ENCODE results near the gene INSRR.

Gene INSRR

GRCh38 chr1:156894001-156894400, 35.1 kb upstream of the INSRR start:
- no peak for DNase-seq (ENCODE audit: low read depth)

- no peak for DNase-seq (ENCODE audit: low read depth)
Observed at GRCh38 chr1:156893048-156893953, 34.4 kb upstream of the INSRR start, which contains the start of gene PEAR1. Gene PEAR1 (plus strand): TSS chr1:156893718. CDS start chr1:156903927, 10,209 bp downstream.

DNA sequence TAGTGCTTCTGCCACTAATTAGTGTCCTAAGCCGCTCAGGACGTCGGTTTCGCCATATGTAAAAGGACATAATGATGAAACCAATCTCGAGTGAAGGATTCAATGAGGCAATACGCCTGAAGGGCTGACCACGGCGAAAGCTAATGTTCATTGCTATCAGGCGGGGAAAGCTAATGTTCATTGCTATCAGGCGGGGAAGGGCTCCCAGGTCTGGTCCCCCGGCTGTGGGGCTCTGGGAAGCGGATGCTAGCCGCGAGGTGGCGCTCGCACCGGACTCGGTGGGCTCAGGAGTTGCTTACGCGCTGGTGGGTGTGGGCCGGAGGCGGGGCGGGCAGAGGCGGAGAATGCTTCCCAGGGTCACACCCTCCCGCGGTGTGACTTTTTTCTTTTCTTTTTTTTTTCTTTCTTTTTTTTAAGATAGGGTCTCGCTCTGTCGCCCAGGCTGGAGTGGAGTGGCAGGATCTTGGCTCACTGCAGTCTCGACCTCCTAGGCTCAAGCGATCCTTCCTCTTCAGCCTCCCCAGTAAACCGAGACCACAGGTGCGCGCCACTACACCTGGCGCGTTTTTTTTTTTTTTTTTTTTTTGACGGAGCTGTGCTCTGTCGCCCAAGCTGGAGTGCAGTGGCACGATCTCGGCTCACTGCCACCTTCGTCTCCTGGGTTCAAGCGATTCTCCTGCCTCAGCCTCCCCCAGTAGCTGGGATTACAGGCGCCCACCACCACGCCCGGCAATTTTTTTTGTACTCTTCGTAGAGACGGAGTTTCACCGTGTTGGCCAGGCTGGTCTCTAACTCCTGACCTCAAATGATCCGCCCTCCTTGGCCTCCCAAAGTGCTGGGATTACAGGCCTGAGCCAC, 33.5 kb upstream of the INSRR start:
- no peak for DNase-seq (ENCODE audit: low read depth)

- peak; percentile 50 for DNase-seq (ENCODE audit: low read depth)
Observed at GRCh38 chr1:156889802-156890580, 31.1 kb upstream of the INSRR start.

DNA sequence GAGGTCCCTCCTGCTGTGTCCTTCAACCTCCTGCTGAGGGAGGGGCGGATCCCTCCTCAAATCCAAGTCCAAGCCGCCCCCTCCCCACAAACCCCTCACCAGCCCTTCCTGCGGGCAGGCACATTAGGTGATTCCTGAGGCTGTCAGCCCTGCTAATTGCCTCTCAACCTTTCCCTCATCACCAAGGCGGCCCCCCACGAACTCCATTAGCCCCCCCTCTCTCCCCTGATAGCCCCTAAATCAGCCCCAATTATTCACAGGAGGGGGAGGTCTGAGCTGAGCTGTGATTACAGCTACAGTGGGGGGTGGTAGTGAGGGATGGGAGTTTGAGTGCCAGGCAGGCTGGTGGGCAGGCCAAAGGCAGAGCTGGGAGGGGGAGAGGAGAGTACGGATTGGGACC, 28.8 kb upstream of the INSRR start:
- DNase-seq (ENCODE audit: low read depth) = no peak

GRCh38 chr1:156887317-156887716, 28.4 kb upstream of the INSRR start:
- no peak for DNase-seq (ENCODE audit: low read depth)

DNA sequence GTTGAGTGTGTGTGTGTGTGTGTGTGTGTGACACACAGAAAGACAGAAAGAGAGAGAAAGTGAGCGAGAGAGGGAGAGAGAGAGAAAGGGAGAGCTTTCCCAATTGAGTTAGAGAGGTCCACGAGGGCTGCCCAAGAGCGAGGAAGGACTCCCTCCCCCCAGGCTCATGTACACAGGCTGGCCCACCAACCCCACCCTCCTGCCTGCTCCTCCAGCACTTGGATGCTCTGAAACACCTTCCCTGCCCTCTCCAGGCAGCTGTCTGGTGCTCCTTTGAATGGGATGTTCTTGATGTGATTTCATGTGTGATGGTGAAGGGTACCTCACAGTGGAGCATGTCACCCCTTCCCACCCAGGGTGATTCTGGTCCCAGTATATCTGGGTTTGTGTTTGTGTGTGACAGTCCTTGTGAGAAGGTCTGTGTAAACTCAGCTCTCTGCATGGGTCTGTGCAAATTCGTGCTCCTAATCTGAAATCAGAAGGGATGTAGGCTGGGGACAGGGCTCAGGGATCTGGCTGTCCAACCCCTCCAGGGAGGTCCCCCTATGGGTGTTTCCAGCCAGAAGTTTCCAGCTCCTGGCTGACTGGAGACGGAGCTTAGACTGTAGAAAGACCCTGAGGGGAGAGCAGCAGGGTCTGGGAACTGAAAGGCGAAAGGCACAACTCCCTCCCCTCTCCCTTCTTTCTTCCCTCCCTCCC, 27.8 kb upstream of the INSRR start:
- DNase-seq (ENCODE audit: low read depth) = no peak

DNA sequence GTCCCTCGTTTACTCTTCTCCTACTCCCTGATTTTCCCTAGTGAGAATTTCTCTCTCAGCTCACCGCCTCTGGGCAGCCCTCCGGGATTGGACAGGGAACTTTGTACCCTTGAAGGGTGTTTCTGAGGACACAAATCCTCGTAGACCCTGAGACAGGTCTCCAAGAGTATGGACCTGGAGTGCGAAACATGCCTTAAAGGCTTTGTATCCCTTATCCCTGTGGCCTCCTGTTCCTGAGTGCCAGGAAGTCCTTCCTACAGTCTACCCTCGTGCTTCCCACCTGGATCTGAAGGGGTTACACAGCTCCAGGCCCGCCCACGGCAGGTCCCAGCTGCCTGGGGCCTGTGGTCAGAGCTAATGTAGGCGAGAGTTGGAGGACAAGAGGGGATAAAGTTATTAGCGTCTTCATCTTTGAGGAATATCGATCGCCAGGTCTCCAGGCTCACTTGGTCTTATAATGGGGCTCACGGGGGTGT, 27.0 kb upstream of the INSRR start:
- DNase-seq (ENCODE audit: low read depth) = no peak

DNA sequence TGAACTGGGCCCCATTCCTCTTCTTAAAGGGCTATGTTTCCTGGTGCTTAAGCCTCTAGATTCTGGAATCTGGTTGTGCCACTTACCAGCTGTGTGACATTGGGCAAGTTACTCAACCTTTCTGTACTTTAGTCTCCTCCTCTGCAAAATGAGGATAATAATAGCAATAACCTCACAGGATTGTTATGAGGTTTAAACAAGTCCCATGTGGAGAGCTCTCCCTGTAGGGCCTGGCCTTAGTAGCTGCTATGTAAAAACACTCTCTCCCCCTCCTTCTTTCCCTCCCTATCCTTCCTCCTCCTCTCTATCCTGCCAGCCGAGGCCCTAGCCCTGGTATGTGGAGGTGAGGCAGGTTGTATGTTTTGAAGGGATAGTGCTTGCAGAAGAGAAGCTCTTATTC, 26.4 kb upstream of the INSRR start:
- no peak for DNase-seq (ENCODE audit: low read depth)

DNA sequence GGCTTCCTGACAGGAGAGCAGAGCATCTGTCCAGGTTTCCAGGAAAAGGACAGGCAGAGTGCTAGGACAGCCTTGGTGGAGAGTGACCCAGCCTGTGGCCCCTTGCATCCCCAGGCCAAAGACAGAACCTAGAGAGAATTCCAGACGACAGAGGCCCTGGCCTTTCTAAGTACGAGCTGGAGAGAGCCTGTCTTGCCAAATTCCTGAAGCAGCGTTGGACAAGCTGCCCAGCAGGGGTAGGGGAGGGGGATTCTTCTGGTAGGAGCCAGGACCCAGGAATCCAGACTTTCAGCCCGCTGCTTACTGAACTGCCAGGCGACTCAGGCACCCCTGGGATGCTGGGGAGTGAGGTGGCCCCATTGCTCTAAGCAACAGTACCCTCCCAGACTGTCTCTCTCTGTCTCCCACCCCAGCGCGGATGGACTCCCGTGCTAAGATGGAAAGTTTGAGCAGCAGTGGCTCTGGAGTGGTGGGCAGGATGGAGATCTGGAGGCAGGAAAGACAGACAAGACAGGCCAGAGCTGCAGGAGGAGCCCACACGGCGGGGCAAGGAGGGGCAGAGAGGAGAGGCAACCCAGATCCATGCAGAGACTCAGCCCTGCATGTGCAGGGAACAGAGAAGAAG, 25.8 kb upstream of the INSRR start:
- DNase-seq (ENCODE audit: low read depth) = no peak

GRCh38 chr1:156883919-156884318, 25.0 kb upstream of the INSRR start:
- no peak for DNase-seq (ENCODE audit: low read depth)

- DNase-seq (ENCODE audit: low read depth) = no peak
Observed at GRCh38 chr1:156882543-156882942, 23.6 kb upstream of the INSRR start.

DNA sequence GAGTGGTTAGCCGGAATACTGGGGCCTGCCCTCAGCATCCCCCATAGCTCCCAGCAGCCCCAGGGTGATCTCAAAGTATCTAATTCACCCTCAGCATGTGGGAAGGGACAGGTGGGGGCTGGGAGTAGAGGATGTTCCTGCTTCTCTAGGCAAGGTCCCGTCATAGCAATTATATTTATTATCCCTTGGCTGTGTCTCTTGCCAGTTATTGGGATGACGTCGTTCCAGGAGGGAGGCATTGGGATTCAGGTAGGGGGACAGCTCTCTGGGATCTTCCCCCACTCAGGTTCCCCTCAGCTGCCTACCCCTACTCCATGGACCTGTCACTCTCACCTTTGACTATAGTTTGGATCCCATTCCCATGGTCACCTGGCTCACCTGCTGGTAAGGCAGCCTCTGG, 22.7 kb upstream of the INSRR start:
- DNase-seq (ENCODE audit: low read depth) = no peak

GRCh38 chr1:156881101-156881500, 22.2 kb upstream of the INSRR start:
- DNase-seq (ENCODE audit: low read depth) = no peak

GRCh38 chr1:156880473-156880872, 21.6 kb upstream of the INSRR start:
- DNase-seq (ENCODE audit: low read depth) = no peak

DNA sequence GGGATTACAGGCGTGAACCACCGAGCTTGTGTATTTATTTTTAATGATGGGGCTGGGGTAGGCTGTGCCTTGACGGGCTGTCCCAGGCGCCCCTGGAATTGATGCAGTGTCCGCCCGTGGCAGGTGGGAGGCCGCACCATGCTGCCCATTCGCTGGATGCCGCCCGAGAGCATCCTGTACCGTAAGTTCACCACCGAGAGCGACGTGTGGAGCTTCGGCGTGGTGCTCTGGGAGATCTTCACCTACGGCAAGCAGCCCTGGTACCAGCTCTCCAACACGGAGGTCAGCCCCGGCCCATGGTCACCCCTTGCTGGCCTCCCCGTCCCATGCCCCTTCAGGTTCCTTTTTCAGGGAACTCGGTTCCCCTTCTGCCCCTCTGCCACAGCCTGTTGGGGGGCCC, 21.0 kb upstream of the INSRR start:
- no peak for DNase-seq (ENCODE audit: low read depth)

DNA sequence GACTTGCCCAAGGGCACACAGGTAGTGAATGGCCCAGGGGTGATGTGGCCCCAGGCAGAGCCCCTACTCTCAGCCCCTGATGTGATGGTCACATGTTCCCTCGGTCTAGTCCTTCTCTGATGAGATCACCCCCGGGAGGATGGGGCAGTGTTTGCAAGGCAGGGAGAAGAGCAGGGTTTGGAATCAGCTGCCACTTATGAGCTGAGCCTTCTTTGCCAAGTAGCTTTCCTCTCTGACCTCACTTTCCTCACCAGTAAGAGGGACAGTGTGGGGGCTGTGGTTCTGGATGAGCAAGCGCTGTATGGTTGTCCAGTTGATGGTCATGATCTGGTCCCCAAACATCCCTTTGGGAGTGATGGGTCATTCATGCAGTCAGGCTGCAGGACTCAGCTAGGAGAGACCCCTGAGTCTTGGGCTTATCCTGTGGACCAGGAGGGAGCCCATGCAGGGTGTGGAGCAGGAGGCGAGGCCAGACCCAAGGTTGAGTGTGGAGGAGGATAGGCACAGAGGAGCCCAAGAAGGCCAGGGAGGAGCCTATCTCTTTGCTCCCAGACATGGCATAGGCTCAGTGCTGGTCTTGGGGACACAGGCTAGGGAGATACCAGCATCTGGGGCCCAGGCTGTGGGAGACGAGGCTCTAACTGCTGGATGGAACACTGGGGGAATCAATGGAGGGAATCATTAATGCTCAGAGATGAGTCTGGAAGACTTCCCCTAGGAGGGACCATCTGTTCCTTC, 18.7 kb upstream of the INSRR start:
- DNase-seq (ENCODE audit: low read depth) = no peak

DNA sequence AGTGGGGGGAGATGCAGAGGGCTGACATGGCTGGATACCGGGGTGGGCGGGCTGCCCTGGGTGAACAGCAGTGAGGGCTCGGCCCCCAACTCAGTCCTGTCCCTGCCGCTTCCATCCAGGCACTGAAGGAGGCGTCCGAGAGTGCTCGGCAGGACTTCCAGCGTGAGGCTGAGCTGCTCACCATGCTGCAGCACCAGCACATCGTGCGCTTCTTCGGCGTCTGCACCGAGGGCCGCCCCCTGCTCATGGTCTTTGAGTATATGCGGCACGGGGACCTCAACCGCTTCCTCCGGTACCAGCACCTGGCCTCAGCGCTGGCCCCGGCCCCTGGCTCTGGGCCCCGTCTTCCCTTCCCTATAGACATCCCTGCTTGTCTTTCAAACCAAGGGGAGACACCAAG, 17.4 kb upstream of the INSRR start:
- no peak for DNase-seq (ENCODE audit: low read depth)

DNA sequence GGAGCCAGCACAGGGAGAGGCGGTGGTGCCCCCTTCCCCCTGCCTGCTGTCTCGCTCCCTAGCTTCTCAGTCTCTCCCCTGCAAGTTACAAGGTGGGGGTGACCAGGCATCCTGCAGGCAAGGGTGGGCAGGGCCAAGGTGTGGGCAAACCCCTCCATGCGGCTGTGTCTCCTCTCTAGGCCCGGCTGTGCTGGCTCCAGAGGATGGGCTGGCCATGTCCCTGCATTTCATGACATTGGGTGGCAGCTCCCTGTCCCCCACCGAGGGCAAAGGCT, 16.4 kb upstream of the INSRR start:
- DNase-seq (ENCODE audit: low read depth) = no peak

GRCh38 chr1:156874572-156875340, 15.8 kb upstream of the INSRR start:
- DNase-seq (ENCODE audit: low read depth) = no peak

Measured in HS-5 (cell line).